Measurements from ENCODE around the gene LIG1. TPM values are rescaled to one million over a fixed set of nuclear protein-coding genes. Genes with fewer than 3 reads are reported as not detected.

Gene LIG1
- total and polyA plus RNA-seq, 2 of the 13 experiments (the other 11 are each of a cell fraction or from before 2014, with no cell fraction given): 20.1 to 64.4 TPM

- TF ChIP-seq ZBTB38 (CRISPR knock-in tag; IDR thresholded peaks at IDR 0.05) (peak; percentile 51; the same call in 1 of the 2 replicates), ZNF281 (CRISPR knock-in tag; IDR thresholded peaks at IDR 0.05; ENCODE audit: borderline replicate concordance) (no peak), ZBTB42 (CRISPR knock-in tag; IDR thresholded peaks at IDR 0.05) (no peak), ZBTB49 (CRISPR knock-in tag; IDR thresholded peaks at IDR 0.05; ENCODE audit: borderline replicate concordance) (no peak), FOXP1 (IDR thresholded peaks at IDR 0.05) (no peak), FOXP1 (CRISPR knock-in tag; IDR thresholded peaks at IDR 0.05) (no peak), ZBTB20 (CRISPR knock-in tag; IDR thresholded peaks at IDR 0.05; ENCODE audit: borderline replicate concordance, low read depth) (no peak), PAX8 (CRISPR knock-in tag; IDR thresholded peaks at IDR 0.05; ENCODE audit: borderline replicate concordance) (no peak), THAP9 (CRISPR knock-in tag; IDR thresholded peaks at IDR 0.05; ENCODE audit: borderline replicate concordance) (peak; percentile 73; the same call in 1 of the 2 replicates), ZNF570 (CRISPR knock-in tag; IDR thresholded peaks at IDR 0.05; ENCODE audit: borderline replicate concordance) (no peak), ZNF546 (CRISPR knock-in tag; conservative IDR thresholded peaks at IDR 0.05) (no peak), ZNF44 (CRISPR knock-in tag; IDR thresholded peaks at IDR 0.05) (no peak), MEIS2 (CRISPR knock-in tag; IDR thresholded peaks at IDR 0.05) (no peak), ZNF556 (CRISPR knock-in tag; IDR thresholded peaks at IDR 0.05; ENCODE audit: borderline replicate concordance) (no peak), TSC22D2 (CRISPR knock-in tag; IDR thresholded peaks at IDR 0.05; ENCODE audit: borderline replicate concordance) (0 out of 2 replicates have a peak, but pooled peaks have one; percentile 20), MAFF (IDR thresholded peaks at IDR 0.05; ENCODE audit: low read depth, low read length) (no peak), SIN3B (IDR thresholded peaks at IDR 0.05; ENCODE audit: low read length) (peak; percentile 62; the same call in 1 of the 2 replicates), ZNF766 (CRISPR knock-in tag; IDR thresholded peaks at IDR 0.05; ENCODE audit: borderline replicate concordance) (no peak; the same call in 1 of the 2 replicates), IKZF4 (CRISPR knock-in tag; IDR thresholded peaks at IDR 0.05; ENCODE audit: borderline replicate concordance, low read depth, not compliant biosample characterization) (peak; percentile 37), RFXAP (CRISPR knock-in tag; IDR thresholded peaks at IDR 0.05; ENCODE audit: borderline replicate concordance) (no peak)
These were observed 33.9 kb upstream of the LIG1 start (continued) for GRCh38 chr19:48203794-48204628.
